GM10266 (cell line): Measurements from ENCODE around the gene MAP3K14.

ENCODE experiments used
- DNase-seq: peaks from one replicate; pipeline ENCODE4 v3.0.0; 2012; ENCODE audit errors: extremely low spot score
- TF ChIP-seq, protein P1 (sequence below): IDR thresholded peaks from 2 replicates; pipeline ENCODE4 v1.5.1; 2012; ENCODE audit warnings: mild to moderate bottlenecking, low read depth; ENCODE audit not compliant: control insufficient read depth, insufficient read depth; ENCODE audit errors: missing control alignments

MAP3K14 gene

DNA sequence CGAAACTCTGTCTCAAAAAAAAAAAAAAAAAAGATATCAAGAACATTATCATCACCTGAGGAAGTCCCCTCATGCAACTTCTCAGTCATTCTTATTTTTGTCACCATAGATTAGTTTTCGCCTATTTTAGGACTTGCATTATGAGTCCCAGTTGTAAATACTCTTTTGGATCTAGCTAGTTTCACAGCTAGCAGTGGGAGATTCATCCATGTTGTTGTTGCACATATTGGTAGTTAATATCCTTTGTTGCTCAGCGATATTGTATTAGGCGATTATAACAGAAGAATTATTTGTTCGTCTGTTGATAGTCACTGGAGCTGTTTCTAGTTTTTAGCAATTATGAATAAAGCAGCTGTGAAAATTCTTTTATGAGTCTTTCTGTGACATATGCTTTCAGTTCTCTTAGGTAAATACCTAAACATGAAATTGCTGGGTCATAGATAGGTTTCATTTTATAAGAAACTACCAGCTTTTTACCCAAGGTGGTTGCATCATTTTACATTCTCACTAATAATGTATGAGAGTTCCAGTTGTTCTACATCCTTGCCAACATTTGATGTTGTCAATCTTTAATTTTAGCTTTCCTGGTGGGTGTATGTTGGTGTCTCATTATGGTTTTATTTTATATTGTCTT, 40.7 kb upstream of the MAP3K14 start:
- DNase-seq = peak; percentile 48
- TF ChIP-seq, protein P1, sequence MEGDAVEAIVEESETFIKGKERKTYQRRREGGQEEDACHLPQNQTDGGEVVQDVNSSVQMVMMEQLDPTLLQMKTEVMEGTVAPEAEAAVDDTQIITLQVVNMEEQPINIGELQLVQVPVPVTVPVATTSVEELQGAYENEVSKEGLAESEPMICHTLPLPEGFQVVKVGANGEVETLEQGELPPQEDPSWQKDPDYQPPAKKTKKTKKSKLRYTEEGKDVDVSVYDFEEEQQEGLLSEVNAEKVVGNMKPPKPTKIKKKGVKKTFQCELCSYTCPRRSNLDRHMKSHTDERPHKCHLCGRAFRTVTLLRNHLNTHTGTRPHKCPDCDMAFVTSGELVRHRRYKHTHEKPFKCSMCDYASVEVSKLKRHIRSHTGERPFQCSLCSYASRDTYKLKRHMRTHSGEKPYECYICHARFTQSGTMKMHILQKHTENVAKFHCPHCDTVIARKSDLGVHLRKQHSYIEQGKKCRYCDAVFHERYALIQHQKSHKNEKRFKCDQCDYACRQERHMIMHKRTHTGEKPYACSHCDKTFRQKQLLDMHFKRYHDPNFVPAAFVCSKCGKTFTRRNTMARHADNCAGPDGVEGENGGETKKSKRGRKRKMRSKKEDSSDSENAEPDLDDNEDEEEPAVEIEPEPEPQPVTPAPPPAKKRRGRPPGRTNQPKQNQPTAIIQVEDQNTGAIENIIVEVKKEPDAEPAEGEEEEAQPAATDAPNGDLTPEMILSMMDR = no peak

- DNase-seq = no peak
- TF ChIP-seq, protein P1 = no peak
Observed at GRCh38 chr17:45355087-45355486, 38.3 kb upstream of the MAP3K14 start.

- TF ChIP-seq, protein P1 = no peak
- DNase-seq = peak; percentile 64
Observed at GRCh38 chr17:45353043-45353442, 36.2 kb upstream of the MAP3K14 start.

GRCh38 chr17:45351831-45352230, 35.0 kb upstream of the MAP3K14 start:
- DNase-seq = no peak
- TF ChIP-seq, protein P1 = no peak

DNA sequence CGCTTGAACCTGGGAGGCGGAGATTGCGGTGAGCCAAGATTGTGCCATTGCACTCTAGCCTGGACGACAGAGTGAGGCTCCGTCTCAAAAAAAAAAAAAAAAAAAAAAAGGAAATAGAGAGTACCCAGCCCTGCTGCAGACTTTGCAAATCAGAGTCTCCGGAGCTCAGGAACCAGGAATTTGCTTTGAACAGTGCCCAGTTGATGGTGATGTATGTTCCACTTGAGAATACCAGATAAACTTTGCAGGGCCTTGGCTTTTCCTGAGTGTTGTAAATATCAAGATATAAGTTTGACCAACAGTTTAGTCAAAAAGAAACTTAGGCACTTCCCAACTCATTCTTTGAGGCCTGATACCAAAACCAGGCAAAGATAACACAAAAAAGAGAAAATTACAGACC, 30.6 kb upstream of the MAP3K14 start:
- TF ChIP-seq, protein P1 = no peak

DNA sequence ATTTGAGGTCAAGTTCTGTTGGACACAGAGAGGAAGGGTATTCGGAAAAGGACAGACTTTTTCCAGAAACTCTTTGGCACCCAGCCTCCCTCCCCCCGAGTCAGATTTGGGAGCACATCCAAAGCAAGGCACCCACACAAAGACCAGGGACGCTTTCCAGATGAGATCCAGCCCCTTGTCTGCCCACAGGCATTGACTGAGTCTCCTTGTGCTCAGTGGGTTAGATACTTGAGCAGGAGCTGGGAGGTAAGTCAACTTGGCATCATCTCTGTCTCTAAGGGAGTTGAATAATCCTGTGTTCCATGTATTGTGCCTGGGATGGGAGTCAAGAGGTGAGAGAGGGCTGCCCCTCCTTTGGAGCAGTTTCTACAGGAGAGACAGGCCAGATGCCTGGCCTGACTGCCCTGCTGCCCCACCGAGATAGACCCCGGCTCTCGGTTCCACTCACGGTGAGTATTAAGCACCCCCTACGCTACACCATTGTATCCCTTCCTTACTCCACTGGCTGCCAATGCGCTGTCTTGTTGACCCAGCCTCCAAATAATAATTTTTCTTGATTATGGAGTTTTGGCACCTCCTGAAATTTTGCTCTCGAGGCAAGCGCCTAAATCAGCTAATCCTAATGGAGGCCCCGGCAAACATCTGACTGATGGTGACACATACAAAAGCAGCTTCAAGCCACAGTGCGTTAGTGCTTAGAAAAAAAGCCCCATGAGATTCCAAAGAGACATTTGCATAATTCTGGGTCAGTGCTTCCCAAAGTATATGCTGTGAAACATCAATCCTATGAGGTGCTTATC, 29.6 kb upstream of the MAP3K14 start:
- TF ChIP-seq, protein P1 = no peak
- no peak for DNase-seq

More for the DNA sequence above, 30.6 kb upstream of the MAP3K14 start:
- no peak for DNase-seq

GRCh38 chr17:45345554-45346215, 28.9 kb upstream of the MAP3K14 start:
- no peak for DNase-seq
- TF ChIP-seq, protein P1 = no peak
